ENCODE results near the gene NDUFB3.

NDUFB3 gene

GRCh38 chr2:201090574-201090973 is 18.8 kb downstream of the NDUFB3 start:
- H3K9me3 ChIP-seq = no peaks in the 10 kb centered on the region
- DNase-seq = no peak
- no peaks in the 10 kb centered on the region for H3K27me3 ChIP-seq
- no peak for TF ChIP-seq CTCF (IDR thresholded peaks at IDR 0.05; ENCODE audit: low read depth, low read length)
- H3K4me3 ChIP-seq (ENCODE audit: low read depth, low read length) = no peak overlapping the region
- peaks cover 4% of the 10 kb centered on the region for H3K36me3 ChIP-seq
- no peaks in the 10 kb centered on the region for H3K4me1 ChIP-seq

GRCh38 chr2:201093573-201093972 is 21.8 kb downstream of the NDUFB3 start:
- no peaks in the 10 kb centered on the region for H3K27me3 ChIP-seq
- no peak overlapping the region for H3K4me3 ChIP-seq (ENCODE audit: low read depth, low read length)
- H3K4me1 ChIP-seq = no peaks in the 10 kb centered on the region
- no peak for DNase-seq
- no peaks in the 10 kb centered on the region for H3K9me3 ChIP-seq
- peaks cover under 1% of the 10 kb centered on the region for H3K36me3 ChIP-seq
- no peak for TF ChIP-seq CTCF (IDR thresholded peaks at IDR 0.05; ENCODE audit: low read depth, low read length)

- no peaks in the 10 kb centered on the region for H3K9me3 ChIP-seq
- no peak overlapping the region for H3K4me3 ChIP-seq (ENCODE audit: low read depth, low read length)
- no peaks in the 10 kb centered on the region for H3K36me3 ChIP-seq
- no peak for TF ChIP-seq CTCF (IDR thresholded peaks at IDR 0.05; ENCODE audit: low read depth, low read length)
- DNase-seq = no peak
- H3K4me1 ChIP-seq = no peaks in the 10 kb centered on the region
- no peaks in the 10 kb centered on the region for H3K27me3 ChIP-seq
Observed at GRCh38 chr2:201100497-201100896, 28.7 kb downstream of the NDUFB3 start.

- no peaks in the 10 kb centered on the region for H3K36me3 ChIP-seq
- H3K4me3 ChIP-seq (ENCODE audit: low read depth, low read length) = no peak overlapping the region
- no peak for TF ChIP-seq CTCF (IDR thresholded peaks at IDR 0.05; ENCODE audit: low read depth, low read length)
- no peaks in the 10 kb centered on the region for H3K4me1 ChIP-seq
- H3K27me3 ChIP-seq = no peaks in the 10 kb centered on the region
- no peak for DNase-seq
- no peaks in the 10 kb centered on the region for H3K9me3 ChIP-seq
Observed at GRCh38 chr2:201105759-201106158, 34.0 kb downstream of the NDUFB3 start.

- no peaks in the 10 kb centered on the region for H3K27me3 ChIP-seq
- no peak for TF ChIP-seq CTCF (IDR thresholded peaks at IDR 0.05; ENCODE audit: low read depth, low read length)
- H3K36me3 ChIP-seq = no peaks in the 10 kb centered on the region
- no peak overlapping the region for H3K4me3 ChIP-seq (ENCODE audit: low read depth, low read length)
- H3K4me1 ChIP-seq = no peaks in the 10 kb centered on the region
- no peaks in the 10 kb centered on the region for H3K9me3 ChIP-seq
- DNase-seq = no peak
Observed at GRCh38 chr2:201107624-201108023, 35.8 kb downstream of the NDUFB3 start.

- Histone ChIP-seq H3K9me3 (no peaks in the 10 kb centered on the region), H3K27me3 (no peaks in the 10 kb centered on the region), H3K4me3 (ENCODE audit: low read depth, low read length) (no peak overlapping the region), H3K36me3 (no peaks in the 10 kb centered on the region), H3K4me1 (no peaks in the 10 kb centered on the region)
- TF ChIP-seq CTCF (IDR thresholded peaks at IDR 0.05; ENCODE audit: low read depth, low read length) = no peak
- DNase-seq = no peak
Observed at GRCh38 chr2:201108341-201108740, 36.5 kb downstream of the NDUFB3 start.
